Fibroblast of lung (primary cell): ENCODE data around the gene SYTL1. TPM values are rescaled to one million over a fixed set of nuclear protein-coding genes. Genes with fewer than 3 reads are reported as not detected.

Experiments
- DNase-seq, 2 donors: peaks; one replicate each; pipeline versions ENCODE4 v3.0.0 to v3.0.0-alpha.2; 2010; ENCODE audit warnings: low read depth in 2 of 2
- H2AFZ ChIP-seq: 2 replicates; pipeline ENCODE4 v1.5.1; 2012; ENCODE audit warnings: low read length, control low read depth, inconsistent platforms
- H3K27ac ChIP-seq: 2 replicates; pipeline ENCODE4 v1.5.1; 2011; ENCODE audit warnings: low read length, control low read depth; ENCODE audit not compliant: insufficient read depth
- H3K27me3 ChIP-seq: 2 replicates; pipeline ENCODE4 v1.5.1; 2011; ENCODE audit warnings: mild to moderate bottlenecking, low read length; ENCODE audit not compliant: control insufficient read depth, insufficient read depth
- H3K36me3 ChIP-seq: 2 replicates; pipeline ENCODE4 v1.5.1; 2011; ENCODE audit warnings: low read length; ENCODE audit not compliant: control insufficient read depth, insufficient read depth
- H3K4me1 ChIP-seq: 2 replicates; pipeline ENCODE4 v1.5.1; 2011; ENCODE audit warnings: low read length; ENCODE audit not compliant: control insufficient read depth, insufficient read depth; ENCODE audit errors: extremely low read depth
- H3K4me2 ChIP-seq: 2 replicates; pipeline ENCODE4 v1.5.1; 2011; ENCODE audit warnings: low read length, control low read depth; ENCODE audit not compliant: insufficient read depth; ENCODE audit errors: extremely low read depth
- H3K4me3 ChIP-seq, 4 experiments: fragments of 200-600 bp in 1 of 4; sonication (generic) in 1 of 4; replicated peaks in 1 of 4; 2 replicates each; pipeline ENCODE4 v1.5.1; 2011 to 2016; ENCODE audit warnings: low read length in 4 of 4, low read depth in 3 of 4, mild to moderate bottlenecking in 3 of 4, control low read depth in 2 of 4, inconsistent platforms in 1 of 4, mixed read lengths in 1 of 4; ENCODE audit not compliant: insufficient read depth in 1 of 4; ENCODE audit errors: control extremely low read depth in 1 of 4
- H3K79me2 ChIP-seq: 2 replicates; pipeline ENCODE4 v1.5.1; 2012; ENCODE audit warnings: mild to moderate bottlenecking, low read length, inconsistent platforms; ENCODE audit not compliant: control insufficient read depth, insufficient read depth
- H3K9ac ChIP-seq: 2 replicates; pipeline ENCODE4 v1.5.1; 2011; ENCODE audit warnings: mild to moderate bottlenecking, low read length, control low read depth; ENCODE audit not compliant: insufficient read depth
- H3K9me3 ChIP-seq: 2 replicates; pipeline ENCODE4 v1.5.1; 2012; ENCODE audit warnings: low read depth, low read length; ENCODE audit not compliant: control insufficient read depth, insufficient read depth
- H4K20me1 ChIP-seq: 2 replicates; pipeline ENCODE4 v1.5.1; 2011; ENCODE audit warnings: low read length; ENCODE audit not compliant: control insufficient read depth, insufficient read depth; ENCODE audit errors: extremely low read depth
- CTCF ChIP-seq, 2 donors: IDR thresholded peaks in 1 of 2; conservative IDR thresholded peaks in 1 of 2; 1 replicate in 1 of 2; 2 replicates in 1 of 2; pipeline ENCODE4 v1.5.1; 2011 to 2012; ENCODE audit warnings: low read length in 2 of 2, control low read depth in 1 of 2, inconsistent platforms in 1 of 2, low read depth in 1 of 2, mild to moderate bottlenecking in 1 of 2
- EZH2 ChIP-seq: IDR thresholded peaks from 2 replicates; pipeline ENCODE4 v1.5.1; 2012; ENCODE audit warnings: low read length, control low read depth, mild to moderate bottlenecking; ENCODE audit errors: missing control alignments
- polyA plus RNA-seq, 2 donors: library from polyadenylated mRNA; depleted of rRNA in 1 of 2; stranded (reverse) in 1 of 2; unstranded in 1 of 2; fragments of >200 nt; gene quantifications; 2 replicates each; pipeline ENCODE4 v1.2.1, GENCODE V29; 2011 to 2012; ENCODE audit warnings: missing spikeins in 1 of 2
- total RNA-seq: library from RNA; depleted of rRNA; stranded (reverse); fragments of >200 nt; gene quantifications from 2 replicates; pipeline ENCODE4 v1.2.1, GENCODE V29; 2014

Gene SYTL1
- total and polyA plus RNA-seq, 2 donors (not counting 1 experiment from before 2014, with no cell fraction given) = 0.02 to 0.17 TPM

GRCh38 chr1:27332536-27333281, 9.1 kb upstream of the SYTL1 start:
- no peaks in the 10 kb centered on the region for H3K4me1 ChIP-seq
- H4K20me1 ChIP-seq = no peaks in the 10 kb centered on the region
- H3K9ac ChIP-seq = no peak overlapping the region
- no peak overlapping the region for H3K4me3 ChIP-seq
- H3K4me2 ChIP-seq = no peak overlapping the region
- TF ChIP-seq CTCF (conservative IDR thresholded peaks at IDR 0.05 in 1 of 2, IDR thresholded peaks at IDR 0.05 in 1 of 2; ENCODE audit: low read depth in 1 of 2, low read length in 2 of 2) (peak; percentile 61 to 88), EZH2 (no peak)
- H3K9me3 ChIP-seq = no peaks in the 10 kb centered on the region
- peaks cover 20% of the 10 kb centered on the region for H3K79me2 ChIP-seq
- peaks cover 28% of the 10 kb centered on the region for H3K36me3 ChIP-seq
- no peak overlapping the region for H2AFZ ChIP-seq
- no peak overlapping the region for H3K27ac ChIP-seq
- no peaks in the 10 kb centered on the region for H3K27me3 ChIP-seq
- peak in 1 of 2 donors; percentile 35 for DNase-seq

GRCh38 chr1:27333717-27334279, 8.0 kb upstream of the SYTL1 start:
- no peaks in the 10 kb centered on the region for H3K9me3 ChIP-seq
- H3K27ac ChIP-seq = no peak overlapping the region
- TF ChIP-seq CTCF (conservative IDR thresholded peaks at IDR 0.05 in 1 of 2, IDR thresholded peaks at IDR 0.05 in 1 of 2; ENCODE audit: low read depth in 1 of 2, low read length in 2 of 2) = no peak
- TF ChIP-seq EZH2 = no peak
- no peaks in the 10 kb centered on the region for H3K4me1 ChIP-seq
- peaks cover 25% of the 10 kb centered on the region for H3K36me3 ChIP-seq
- no peaks in the 10 kb centered on the region for H3K27me3 ChIP-seq
- no peak overlapping the region for H3K4me3 ChIP-seq
- no peaks in the 10 kb centered on the region for H4K20me1 ChIP-seq
- H3K79me2 ChIP-seq = peaks cover 9% of the 10 kb centered on the region
- H3K9ac ChIP-seq = no peak overlapping the region
- no peak overlapping the region for H3K4me2 ChIP-seq
- no peak for DNase-seq
- H2AFZ ChIP-seq = no peak overlapping the region

- Histone ChIP-seq H3K4me3 (no peak overlapping the region), H4K20me1 (no peaks in the 10 kb centered on the region), H3K27ac (no peak overlapping the region), H2AFZ (no peak overlapping the region), H3K27me3 (no peaks in the 10 kb centered on the region), H3K79me2 (no peaks in the 10 kb centered on the region), H3K4me1 (no peaks in the 10 kb centered on the region), H3K9me3 (no peaks in the 10 kb centered on the region), H3K36me3 (peaks cover 25% of the 10 kb centered on the region), H3K9ac (no peak overlapping the region), H3K4me2 (no peak overlapping the region)
- no peak for TF ChIP-seq CTCF (conservative IDR thresholded peaks at IDR 0.05 in 1 of 2, IDR thresholded peaks at IDR 0.05 in 1 of 2; ENCODE audit: low read depth in 1 of 2, low read length in 2 of 2)
- no peak for TF ChIP-seq EZH2
- DNase-seq = no peak
Observed at GRCh38 chr1:27335506-27336422, 6.1 kb upstream of the SYTL1 start.
